HL-60 (cell line): ENCODE measurements around the gene RILP.

Experiments
- DNase-seq, 2 experiments: peaks; one replicate each; pipeline ENCODE4 v3.0.0-alpha.2; 2010 to 2020; ENCODE audit warnings: low read depth in 1 of 2, low spot score in 1 of 2
- H3K27ac ChIP-seq: fragments of 250-450 bp; sonication (Bioruptor Pico); replicated peaks from 2 replicates; pipeline ENCODE4 v1.5.1; 2020; ENCODE audit warnings: mild to moderate bottlenecking, moderate library complexity
- H3K27me3 ChIP-seq: fragments of 250-450 bp; sonication (Bioruptor Pico); 2 replicates; pipeline ENCODE4 v1.5.1; 2021; ENCODE audit warnings: mild to moderate bottlenecking, moderate library complexity; ENCODE audit not compliant: insufficient read depth, poor library complexity, severe bottlenecking
- H3K4me3 ChIP-seq: replicated peaks from 2 replicates; pipeline ENCODE4 v1.5.1; 2011; ENCODE audit warnings: mild to moderate bottlenecking, control low read depth, low read length; ENCODE audit not compliant: insufficient read depth
- CTCF ChIP-seq: IDR thresholded peaks from one replicate; pipeline ENCODE4 v1.5.1; 2011; ENCODE audit warnings: low read length, control low read depth, inconsistent platforms; ENCODE audit not compliant: insufficient read depth
- GABPA ChIP-seq: IDR thresholded peaks from 2 replicates; pipeline ENCODE4 v1.6.1; 2012; ENCODE audit warnings: low read depth
- POLR2AphosphoS5 ChIP-seq: IDR thresholded peaks from 2 replicates; pipeline ENCODE4 v1.6.1; 2012; ENCODE audit warnings: low read depth
- REST ChIP-seq: IDR thresholded peaks from 2 replicates; pipeline ENCODE4 v1.6.1; 2012; ENCODE audit warnings: low read depth; ENCODE audit not compliant: insufficient replicate concordance
- SPI1 ChIP-seq: IDR thresholded peaks from 2 replicates; pipeline ENCODE4 v1.6.1; 2012; ENCODE audit warnings: low read depth, mild to moderate bottlenecking, borderline replicate concordance
- long read RNA-seq: library from polyadenylated mRNA; unstranded; transcript quantifications from one replicate; pipeline ENCODE4 v2.0.0, GENCODE V29; 2020

RILP gene
- long read RNA-seq, result 0 reads

GRCh38 chr17:1649844-1650501, at the start of gene RILP:
RILP (minus strand) TSS chr17:1649866; CDS start chr17:1649804, 62 bp downstream.
- no peak for TF ChIP-seq CTCF
- no peak for TF ChIP-seq POLR2AphosphoS5
- TF ChIP-seq SPI1, result no peak
- TF ChIP-seq REST, result no peak
- Histone ChIP-seq H3K27ac (peak within 1 kb of the TSS; percentile 62), H3K27me3 (no peaks in the 10 kb centered on the region), H3K4me3 (peak within 1 kb of the TSS; percentile 46)
- peak in 1 of 2 experiments; percentile 49 for DNase-seq

- no peak overlapping the region for H3K27ac ChIP-seq
- no peak overlapping the region for H3K4me3 ChIP-seq
- no peak for TF ChIP-seq CTCF
- no peak for TF ChIP-seq SPI1
- TF ChIP-seq GABPA, result no peak
- no peak for TF ChIP-seq REST
- TF ChIP-seq POLR2AphosphoS5, result no peak
- no peak for DNase-seq
- no peaks in the 10 kb centered on the region for H3K27me3 ChIP-seq
Observed at GRCh38 chr17:1697681-1698080, 48.0 kb upstream of the RILP start.

GRCh38 chr17:1695365-1695764, 45.7 kb upstream of the RILP start:
- Histone ChIP-seq H3K27ac (no peak overlapping the region), H3K27me3 (no peaks in the 10 kb centered on the region), H3K4me3 (no peak overlapping the region)
- TF ChIP-seq SPI1, result no peak
- TF ChIP-seq CTCF, result no peak
- DNase-seq, result no peak

- Histone ChIP-seq H3K27me3 (no peaks in the 10 kb centered on the region), H3K4me3 (no peak overlapping the region), H3K27ac (no peak overlapping the region)
- DNase-seq, result no peak
- TF ChIP-seq REST (no peak), GABPA (no peak), CTCF (no peak), POLR2AphosphoS5 (no peak), SPI1 (no peak)
Observed at GRCh38 chr17:1693339-1693738, 43.7 kb upstream of the RILP start.
